CD14-positive monocyte (primary cell): Measurements from ENCODE around the gene CD96. TPM values are rescaled to one million over a fixed set of nuclear protein-coding genes. Genes with fewer than 3 reads are reported as not detected.
"Not testable (repeated sequence)": the region's sequence is repeated elsewhere in the genome, so short reads cannot be mapped to it uniquely, and the experiment has no call there.

Experiments used
- DNase-seq, 3 donors: peaks; one replicate each; pipeline ENCODE4 v3.0.0-alpha.2; 2011 to 2022
- H2AFZ ChIP-seq: 2 replicates; pipeline ENCODE4 v1.6.0; 2012; ENCODE audit warnings: mild to moderate bottlenecking, low read depth, low read length, inconsistent platforms; ENCODE audit not compliant: insufficient read depth, poor library complexity, severe bottlenecking
- H3K27ac ChIP-seq, 2 donors: 1 replicate in 1 of 2; 2 replicates in 1 of 2; pipeline ENCODE4 v1.5.1; 2012 to 2013; ENCODE audit warnings: low read length in 2 of 2, control low read depth in 1 of 2, inconsistent platforms in 1 of 2, low read depth in 1 of 2, mild to moderate bottlenecking in 1 of 2
- H3K27me3 ChIP-seq, 2 donors: one replicate each; pipeline versions ENCODE4 v1.6.0 to v1.6.1; 2011 to 2013; ENCODE audit warnings: low read length in 2 of 2; ENCODE audit not compliant: control insufficient read depth in 2 of 2, insufficient read depth in 2 of 2
- H3K36me3 ChIP-seq, 2 donors: replicated peaks in 1 of 2; 1 replicate in 1 of 2; 2 replicates in 1 of 2; pipeline versions ENCODE4 v1.5.1 to v1.6.1; 2012 to 2013; ENCODE audit warnings: low read length in 2 of 2, control low read depth in 1 of 2, inconsistent platforms in 1 of 2, mild to moderate bottlenecking in 1 of 2; ENCODE audit not compliant: insufficient read depth in 2 of 2, control insufficient read depth in 1 of 2
- H3K4me1 ChIP-seq, 2 donors: 1 replicate in 1 of 2; 2 replicates in 1 of 2; pipeline versions ENCODE4 v1.5.1 to v1.6.1; 2012 to 2013; ENCODE audit warnings: low read length in 2 of 2, control low read depth in 1 of 2, inconsistent platforms in 1 of 2, mild to moderate bottlenecking in 1 of 2, moderate library complexity in 1 of 2; ENCODE audit not compliant: insufficient read depth in 2 of 2, control insufficient read depth in 1 of 2
- H3K4me2 ChIP-seq: replicated peaks from 2 replicates; pipeline ENCODE3; 2012; ENCODE audit warnings: low read length, moderate library complexity, mild to moderate bottlenecking; ENCODE audit not compliant: poor library complexity, severe bottlenecking; ENCODE audit errors: extremely low read depth
- H3K4me3 ChIP-seq, 3 experiments: fragments of 200-600 bp in 1 of 3; sonication (generic) in 1 of 3; replicated peaks in 1 of 3; 1 replicate in 2 of 3; 2 replicates in 1 of 3; pipeline ENCODE4 v1.5.1; 2011 to 2013; ENCODE audit warnings: low read length in 3 of 3, mild to moderate bottlenecking in 3 of 3, control low read depth in 2 of 3, low read depth in 2 of 3, inconsistent platforms in 1 of 3, moderate library complexity in 1 of 3
- H3K79me2 ChIP-seq: 2 replicates; pipeline ENCODE4 v1.6.0; 2012; ENCODE audit warnings: mild to moderate bottlenecking, control low read depth, inconsistent platforms, low read length, moderate library complexity; ENCODE audit not compliant: insufficient read depth
- H3K9ac ChIP-seq: 2 replicates; pipeline ENCODE4 v1.6.0; 2017; ENCODE audit warnings: low read length, mild to moderate bottlenecking; ENCODE audit not compliant: insufficient read depth, poor library complexity, severe bottlenecking
- H3K9me3 ChIP-seq, 2 donors: replicated peaks in 1 of 2; 1 replicate in 1 of 2; 2 replicates in 1 of 2; pipeline versions ENCODE4 v1.5.1 to v1.6.1; 2012 to 2013; ENCODE audit warnings: low read length in 2 of 2, control low read depth in 1 of 2; ENCODE audit not compliant: control insufficient read depth in 1 of 2, insufficient read depth in 1 of 2
- H4K20me1 ChIP-seq: 2 replicates; pipeline ENCODE4 v1.6.0; 2012; ENCODE audit warnings: mild to moderate bottlenecking, low read length, control low read depth, moderate library complexity; ENCODE audit not compliant: insufficient read depth
- H3K27ac Mint-ChIP-seq, 7 donors: one replicate each; pipeline ENCODE4 v1.8.0; 2020; ENCODE audit warnings: mild to moderate bottlenecking in 7 of 7, mixed read lengths in 7 of 7, moderate library complexity in 6 of 7, inconsistent platforms in 2 of 7
- H3K27me3 Mint-ChIP-seq, 3 donors: one replicate each; pipeline ENCODE4 v1.8.0; 2021 to 2022; ENCODE audit warnings: low read depth in 3 of 3, mild to moderate bottlenecking in 3 of 3, mixed read lengths in 3 of 3, moderate library complexity in 3 of 3, inconsistent platforms in 1 of 3
- H3K36me3 Mint-ChIP-seq, 2 donors: one replicate each; pipeline ENCODE4 v1.8.0; 2020; ENCODE audit warnings: mixed read lengths in 2 of 2, inconsistent platforms in 1 of 2, mild to moderate bottlenecking in 1 of 2
- H3K4me1 Mint-ChIP-seq: one replicate; pipeline ENCODE4 v1.8.0; 2020; ENCODE audit warnings: mild to moderate bottlenecking, mixed read lengths
- H3K4me3 Mint-ChIP-seq, 2 donors: one replicate each; pipeline ENCODE4 v1.8.0; 2020; ENCODE audit warnings: mild to moderate bottlenecking in 2 of 2, mixed read lengths in 2 of 2, moderate library complexity in 1 of 2
- H3K9me3 Mint-ChIP-seq, 7 donors: one replicate each; pipeline ENCODE4 v1.8.0; 2020 to 2022; ENCODE audit warnings: mixed read lengths in 7 of 7, mild to moderate bottlenecking in 6 of 7, moderate library complexity in 6 of 7, inconsistent platforms in 2 of 7
- CTCF ChIP-seq: fragments of 200-600 bp; IDR thresholded peaks from one replicate; pipeline ENCODE4 v1.8.0; 2022; ENCODE audit warnings: antibody characterized with exemption, mild to moderate bottlenecking
- WGBS: methylation state at CpG from one replicate; pipeline ENCODE4 v1.1.5; 2013; ENCODE audit warnings: missing lambda C conversion rate; ENCODE audit not compliant: insufficient coverage; 5-methylcytosine and 5-hydroxymethylcytosine counted together
- intact Hi-C, 2 donors: fragments of 100-400 bp; cut with micrococcal nuclease; formaldehyde crosslinking; loops; one replicate each; pipeline versions ENCODE4 v1.15.0 to v1.15.1; 2023
- polyA plus RNA-seq, 3 donors: library from polyadenylated mRNA; depleted of rRNA in 1 of 3; unstranded in 2 of 3; stranded (reverse) in 1 of 3; fragments of 300-500 nt in 2 of 3; fragments of >200 nt in 1 of 3; fragmentation: Illumina TruSeq in 2 of 3; gene quantifications; 1 replicate in 2 of 3; 2 replicates in 1 of 3; pipeline ENCODE4 v1.2.3, GENCODE V29; 2012 to 2021

Gene CD96
- polyA plus RNA-seq, 3 donors: 0.05 to 0.97 (median 0.33) TPM

GRCh38 chr3:111668888-111669488 lies 127.0 kb downstream of the CD96 start:
- H4K20me1 ChIP-seq: no peaks in the 10 kb centered on the region
- peaks cover 0 to 1% of the 10 kb centered on the region in 2 donors for H3K36me3 Mint-ChIP-seq
- H3K36me3 ChIP-seq: no peaks in the 10 kb centered on the region
- peaks cover 0 to 5% (median 0%) of the 10 kb centered on the region in 7 donors for H3K9me3 Mint-ChIP-seq
- peak overlapping the region in 4 of 7 donors; percentile 35 to 70 (median 38) for H3K27ac Mint-ChIP-seq
- intact Hi-C loops: no loop called here
- H3K4me3 ChIP-seq: no peak overlapping the region
- DNase-seq: peak; percentile 26 to 64 (median 55)
- no peak overlapping the region for H2AFZ ChIP-seq
- peaks cover 28% of the 10 kb centered on the region for H3K4me1 Mint-ChIP-seq
- H3K4me2 ChIP-seq: no peak overlapping the region
- no peak overlapping the region for H3K4me3 Mint-ChIP-seq
- H3K27ac ChIP-seq: no peak overlapping the region
- H3K9me3 ChIP-seq: no peaks in the 10 kb centered on the region
- TF ChIP-seq CTCF: peak; percentile 77
- H3K4me1 ChIP-seq: peaks cover 28 to 32% of the 10 kb centered on the region in 2 donors
- no peak overlapping the region for H3K9ac ChIP-seq
- no peaks in the 10 kb centered on the region for H3K79me2 ChIP-seq
- peaks cover 8 to 14% (median 12%) of the 10 kb centered on the region in 3 donors for H3K27me3 Mint-ChIP-seq
- WGBS: no CpG with 5 or more reads among the region's 5 CpGs
- peaks cover 0 to 6% of the 10 kb centered on the region in 2 donors for H3K27me3 ChIP-seq

- no peaks in the 10 kb centered on the region for H3K79me2 ChIP-seq
- H3K4me3 ChIP-seq: no peak overlapping the region
- H3K27ac ChIP-seq: no peak overlapping the region
- no peak overlapping the region for H3K9ac ChIP-seq
- intact Hi-C loops: no loop called here
- Mint-ChIP-seq H3K4me3 (no peak overlapping the region), H3K4me1 (peaks cover 38% of the 10 kb centered on the region), H3K27ac (no peak overlapping the region), H3K9me3 (no peaks in the 10 kb centered on the region), H3K27me3 (peaks cover 12 to 17% (median 16%) of the 10 kb centered on the region in 3 donors), H3K36me3 (no peaks in the 10 kb centered on the region)
- no peaks in the 10 kb centered on the region for H4K20me1 ChIP-seq
- no peak for TF ChIP-seq CTCF
- H3K4me2 ChIP-seq: no peak overlapping the region
- peaks cover 0 to 9% of the 10 kb centered on the region in 2 donors for H3K27me3 ChIP-seq
- H3K9me3 ChIP-seq: no peaks in the 10 kb centered on the region
- 89% methylated on average over 4 of the region's 7 CpGs for WGBS
- H2AFZ ChIP-seq: no peak overlapping the region
- H3K36me3 ChIP-seq: no peaks in the 10 kb centered on the region
- DNase-seq: no peak
- H3K4me1 ChIP-seq: peaks cover 38 to 42% of the 10 kb centered on the region in 2 donors
These were observed 128.1 kb downstream of the CD96 start for GRCh38 chr3:111669926-111670630.

GRCh38 chr3:111672461-111672860 lies 130.5 kb downstream of the CD96 start:
- H3K36me3 Mint-ChIP-seq, H3K9me3 Mint-ChIP-seq, H3K4me3 ChIP-seq, intact Hi-C loops, H3K79me2 ChIP-seq, H3K36me3 ChIP-seq, H3K4me2 ChIP-seq, H3K27ac ChIP-seq, H3K9me3 ChIP-seq, H3K9ac ChIP-seq, H2AFZ ChIP-seq, H4K20me1 ChIP-seq, DNase-seq, H3K27ac Mint-ChIP-seq: not testable (repeated sequence)
- peaks cover 13 to 22% of the 10 kb centered on the region in 2 donors for H3K27me3 ChIP-seq
- Mint-ChIP-seq H3K27me3 (peaks cover 22 to 32% (median 32%) of the 10 kb centered on the region in 3 donors), H3K4me1 (peaks cover 48% of the 10 kb centered on the region), H3K4me3 (peak overlapping the region in 1 of 2 donors; percentile 98)
- no CpG with 5 or more reads among the region's 6 CpGs for WGBS
- peaks cover 42 to 49% of the 10 kb centered on the region in 2 donors for H3K4me1 ChIP-seq
